Neural progenitor cell (in vitro differentiated cells): Measurements from ENCODE around the gene SEL1L2.

ENCODE experiments used
- CTCF ChIP-seq: fragments of 200-600 bp; sonication (generic); IDR thresholded peaks from 2 replicates; pipeline ENCODE4 v1.5.1; 2017; ENCODE audit warnings: antibody characterized with exemption, mild to moderate bottlenecking
- EZH2 ChIP-seq: fragments of 200-600 bp; sonication (generic); IDR thresholded peaks from 2 replicates; pipeline ENCODE4 v1.6.1; 2017; ENCODE audit warnings: antibody characterized with exemption, mild to moderate bottlenecking, moderate library complexity
- EZH2phosphoT487 ChIP-seq: fragments of 200-600 bp; sonication (generic); IDR thresholded peaks from 2 replicates; pipeline ENCODE4 v1.6.1; 2017; ENCODE audit warnings: antibody characterized with exemption

GRCh38 chr20:13857304-13857703 lies 133.1 kb downstream of the SEL1L2 start:
- TF ChIP-seq CTCF, result no peak
- no peak for TF ChIP-seq EZH2
- no peak for TF ChIP-seq EZH2phosphoT487
